SK-N-SH treated with all-trans-retinoic acid at 6 μM for 48 hours (cell line): ENCODE results near the gene AP1B1.

Experiments
- ATAC-seq: fragments of 200-7000 bp; cut with Tn5 transposase; 3 replicates; pipeline ENCODE4 v1.9.1; 2020; ENCODE audit warnings: mild to moderate bottlenecking, moderate library complexity
- ARNTL ChIP-seq: fragments of 450-650 bp; formaldehyde crosslinking; IDR thresholded peaks from 2 replicates; pipeline ENCODE4 v1.5.0; 2020; ENCODE audit warnings: low read depth, mild to moderate bottlenecking, moderate library complexity, borderline replicate concordance
- BACH2 ChIP-seq: fragments of 250-450 bp; sonication (Bioruptor Pico); IDR thresholded peaks from 2 replicates; pipeline ENCODE4 v1.9.0; 2021; ENCODE audit warnings: mild to moderate bottlenecking, borderline replicate concordance
- ESRRG ChIP-seq: fragments of 250-450 bp; sonication (Bioruptor Pico); IDR thresholded peaks from 2 replicates; pipeline ENCODE4 v1.6.1; 2021; ENCODE audit warnings: mild to moderate bottlenecking
- GLIS3 ChIP-seq: fragments of 250-450 bp; sonication (Bioruptor Pico); IDR thresholded peaks from 2 replicates; pipeline ENCODE4 v1.5.0; 2020; ENCODE audit warnings: mild to moderate bottlenecking, moderate library complexity
- ISL1 ChIP-seq: fragments of 250-450 bp; sonication (Bioruptor Pico); IDR thresholded peaks from 2 replicates; pipeline ENCODE4 v2.1.2; 2022; ENCODE audit warnings: mild to moderate bottlenecking, moderate library complexity
- OSR1 ChIP-seq: fragments of 250-450 bp; sonication (Bioruptor Pico); IDR thresholded peaks from 2 replicates; pipeline ENCODE4 v1.8.0; 2022; ENCODE audit warnings: moderate library complexity, mild to moderate bottlenecking, inconsistent platforms
- POU6F1 ChIP-seq: fragments of 250-450 bp; sonication (Bioruptor Pico); IDR thresholded peaks from 2 replicates; pipeline ENCODE4 v1.8.0; 2021; ENCODE audit warnings: low read depth, mild to moderate bottlenecking, moderate library complexity, borderline replicate concordance
- PPARA ChIP-seq: fragments of 250-450 bp; sonication (Bioruptor Pico); IDR thresholded peaks from 2 replicates; pipeline ENCODE4 v1.5.0; 2020; ENCODE audit warnings: mild to moderate bottlenecking, borderline replicate concordance
- RARB ChIP-seq: fragments of 250-450 bp; sonication (Bioruptor Pico); IDR thresholded peaks from 2 replicates; pipeline ENCODE4 v1.8.0; 2021; ENCODE audit warnings: mild to moderate bottlenecking, moderate library complexity
- TCF4 ChIP-seq: fragments of 250-450 bp; sonication (Bioruptor Pico); IDR thresholded peaks from 2 replicates; pipeline ENCODE4 v1.8.0; 2021; ENCODE audit warnings: mild to moderate bottlenecking, moderate library complexity, borderline replicate concordance
- TOX ChIP-seq: fragments of 250-450 bp; sonication (Bioruptor Pico); IDR thresholded peaks from 2 replicates; pipeline ENCODE4 v1.8.0; 2021; ENCODE audit warnings: mild to moderate bottlenecking, moderate library complexity, borderline replicate concordance
- TSHZ2 ChIP-seq: fragments of 250-450 bp; sonication (Bioruptor Pico); IDR thresholded peaks from 2 replicates; pipeline ENCODE4 v1.5.0; 2020; ENCODE audit warnings: mild to moderate bottlenecking, moderate library complexity
- ZC3H10 ChIP-seq: fragments of 250-450 bp; sonication (Bioruptor Pico); IDR thresholded peaks from 2 replicates; pipeline ENCODE4 v1.5.1; 2021; ENCODE audit warnings: mild to moderate bottlenecking, moderate library complexity
- ZFP3 ChIP-seq: fragments of 250-450 bp; sonication (Bioruptor Pico); IDR thresholded peaks from 2 replicates; pipeline ENCODE4 v1.5.0; 2020; ENCODE audit warnings: mild to moderate bottlenecking, moderate library complexity
- ZFP30 ChIP-seq: fragments of 450-650 bp; formaldehyde crosslinking; IDR thresholded peaks from 2 replicates; pipeline ENCODE4 v1.5.0; 2022; ENCODE audit warnings: mild to moderate bottlenecking, moderate library complexity
- ZNF565 ChIP-seq: fragments of 450-650 bp; formaldehyde crosslinking; conservative IDR thresholded peaks from 2 replicates; pipeline ENCODE4 v1.5.0; 2020; ENCODE audit warnings: low read depth, mild to moderate bottlenecking, moderate library complexity
- ZNF8 ChIP-seq: fragments of 450-650 bp; formaldehyde crosslinking; IDR thresholded peaks from 2 replicates; pipeline ENCODE4 v1.5.0; 2020; ENCODE audit warnings: mild to moderate bottlenecking, moderate library complexity
- TF ChIP-seq, protein P1 (sequence below): fragments of 250-450 bp; sonication (Bioruptor Pico); IDR thresholded peaks from 2 replicates; pipeline ENCODE4 v1.5.1; 2020; ENCODE audit warnings: low read depth, mild to moderate bottlenecking, moderate library complexity
- TF ChIP-seq, protein P2 (sequence below): fragments of 250-450 bp; sonication (Bioruptor Pico); IDR thresholded peaks from 2 replicates; pipeline ENCODE4 v1.8.0; 2020; ENCODE audit warnings: mild to moderate bottlenecking, moderate library complexity, borderline replicate concordance
- TF ChIP-seq, protein P3 (sequence below): fragments of 250-450 bp; sonication (Bioruptor Pico); IDR thresholded peaks from 2 replicates; pipeline ENCODE4 v1.5.1; 2021; ENCODE audit warnings: mild to moderate bottlenecking, moderate library complexity

AP1B1 gene

DNA sequence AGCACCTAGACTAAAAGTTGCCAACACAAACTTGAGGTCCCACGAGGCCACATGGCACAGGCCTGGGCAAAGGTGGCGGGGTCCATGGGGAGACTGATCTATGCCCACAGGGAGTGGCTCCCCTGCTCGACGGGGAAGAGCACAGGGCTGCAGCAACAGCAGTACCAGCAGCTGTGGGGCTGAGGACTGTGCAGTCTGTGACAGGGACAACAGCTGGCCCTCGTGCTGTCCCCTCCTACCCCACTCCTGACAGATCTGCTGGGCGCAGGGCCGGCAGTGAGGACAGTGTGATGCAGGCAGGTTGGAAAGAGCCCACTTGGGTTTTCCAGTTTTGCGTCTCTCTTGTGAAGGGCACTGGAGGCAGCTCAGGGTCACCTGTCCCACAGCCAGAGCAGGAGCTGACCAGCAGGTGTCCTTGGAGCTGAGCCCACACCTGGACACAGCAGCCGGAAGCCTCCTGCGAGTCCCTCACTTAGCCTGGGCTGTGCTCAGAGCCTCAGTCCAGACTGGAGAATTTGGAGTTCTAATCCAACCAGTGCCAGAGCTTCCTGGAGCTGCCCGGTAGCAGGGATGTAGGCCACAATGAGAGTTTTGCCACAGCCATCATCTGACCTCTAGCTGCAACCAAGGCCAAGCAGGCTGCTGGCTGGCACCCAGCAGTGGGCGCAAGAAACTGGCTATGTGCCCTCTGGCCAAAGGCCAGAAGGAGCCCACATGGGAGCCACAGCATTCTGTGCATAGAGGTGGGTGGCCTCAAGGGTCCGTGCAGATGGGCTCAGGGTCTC lies 85.5 kb downstream of the AP1B1 start:
- no peak for TF ChIP-seq PPARA (CRISPR knock-in tag)
- TF ChIP-seq TOX = no peak
- TF ChIP-seq TSHZ2 = no peak
- TF ChIP-seq ZFP30 = no peak
- TF ChIP-seq, protein P1, sequence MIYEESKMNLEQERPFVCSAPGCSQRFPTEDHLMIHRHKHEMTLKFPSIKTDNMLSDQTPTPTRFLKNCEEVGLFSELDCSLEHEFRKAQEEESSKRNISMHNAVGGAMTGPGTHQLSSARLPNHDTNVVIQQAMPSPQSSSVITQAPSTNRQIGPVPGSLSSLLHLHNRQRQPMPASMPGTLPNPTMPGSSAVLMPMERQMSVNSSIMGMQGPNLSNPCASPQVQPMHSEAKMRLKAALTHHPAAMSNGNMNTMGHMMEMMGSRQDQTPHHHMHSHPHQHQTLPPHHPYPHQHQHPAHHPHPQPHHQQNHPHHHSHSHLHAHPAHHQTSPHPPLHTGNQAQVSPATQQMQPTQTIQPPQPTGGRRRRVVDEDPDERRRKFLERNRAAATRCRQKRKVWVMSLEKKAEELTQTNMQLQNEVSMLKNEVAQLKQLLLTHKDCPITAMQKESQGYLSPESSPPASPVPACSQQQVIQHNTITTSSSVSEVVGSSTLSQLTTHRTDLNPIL = no peak
- TF ChIP-seq OSR1 (CRISPR knock-in tag) = no peak
- TF ChIP-seq ZNF565 (CRISPR knock-in tag) = no peak
- TF ChIP-seq TCF4 (CRISPR knock-in tag) = no peak
- TF ChIP-seq RARB (CRISPR knock-in tag) = no peak
- TF ChIP-seq ESRRG (CRISPR knock-in tag) = no peak
- TF ChIP-seq ZC3H10 (CRISPR knock-in tag) = no peak
- no peak for TF ChIP-seq ZFP3 (CRISPR knock-in tag)
- TF ChIP-seq, protein P2, sequence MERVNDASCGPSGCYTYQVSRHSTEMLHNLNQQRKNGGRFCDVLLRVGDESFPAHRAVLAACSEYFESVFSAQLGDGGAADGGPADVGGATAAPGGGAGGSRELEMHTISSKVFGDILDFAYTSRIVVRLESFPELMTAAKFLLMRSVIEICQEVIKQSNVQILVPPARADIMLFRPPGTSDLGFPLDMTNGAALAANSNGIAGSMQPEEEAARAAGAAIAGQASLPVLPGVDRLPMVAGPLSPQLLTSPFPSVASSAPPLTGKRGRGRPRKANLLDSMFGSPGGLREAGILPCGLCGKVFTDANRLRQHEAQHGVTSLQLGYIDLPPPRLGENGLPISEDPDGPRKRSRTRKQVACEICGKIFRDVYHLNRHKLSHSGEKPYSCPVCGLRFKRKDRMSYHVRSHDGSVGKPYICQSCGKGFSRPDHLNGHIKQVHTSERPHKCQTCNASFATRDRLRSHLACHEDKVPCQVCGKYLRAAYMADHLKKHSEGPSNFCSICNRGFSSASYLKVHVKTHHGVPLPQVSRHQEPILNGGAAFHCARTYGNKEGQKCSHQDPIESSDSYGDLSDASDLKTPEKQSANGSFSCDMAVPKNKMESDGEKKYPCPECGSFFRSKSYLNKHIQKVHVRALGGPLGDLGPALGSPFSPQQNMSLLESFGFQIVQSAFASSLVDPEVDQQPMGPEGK (CRISPR knock-in tag) = no peak
- TF ChIP-seq ARNTL (CRISPR knock-in tag) = no peak
- no peak for ATAC-seq

GRCh38 chr22:29302402-29302680 lies 86.0 kb downstream of the AP1B1 start:
- ATAC-seq = no peak; the same call in 2 of the 3 replicates
- TF ChIP-seq, protein P1 = no peak
- TF ChIP-seq ESRRG (CRISPR knock-in tag) (no peak), ZNF8 (CRISPR knock-in tag) (no peak)

DNA sequence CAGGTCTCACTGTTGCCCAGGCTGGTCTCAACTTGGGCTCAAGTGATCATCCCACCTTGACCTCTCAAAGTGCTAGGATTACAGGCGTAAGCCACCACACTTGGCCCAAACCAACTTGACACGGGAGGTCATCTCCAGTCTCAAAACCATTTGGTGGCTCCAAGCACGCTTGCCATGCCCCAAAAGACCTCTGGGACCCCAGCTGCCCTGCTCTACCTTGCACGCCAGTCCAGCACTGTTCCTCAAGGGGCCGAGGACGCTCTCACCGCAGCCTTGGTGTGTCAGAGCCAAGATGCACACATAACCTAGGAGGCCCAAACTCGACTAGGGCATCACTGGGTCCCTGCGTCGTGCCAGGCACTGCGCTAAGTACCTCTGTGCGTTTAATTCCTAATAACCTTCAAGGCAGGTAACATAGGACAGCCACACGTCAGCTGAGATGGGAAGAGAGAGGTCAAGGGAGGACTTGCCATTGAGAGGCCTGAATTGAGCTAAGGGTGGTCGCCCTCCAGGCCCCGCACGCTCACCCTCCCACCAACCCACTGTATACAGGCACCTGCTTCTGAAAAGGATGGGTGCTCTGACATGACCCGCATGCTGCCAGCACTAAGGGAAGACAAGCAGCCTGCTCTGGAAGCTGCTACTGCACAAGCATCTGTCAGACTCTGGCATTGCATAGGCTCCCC lies 86.5 kb downstream of the AP1B1 start:
- TF ChIP-seq POU6F1 (no peak), PPARA (CRISPR knock-in tag) (no peak), RARB (CRISPR knock-in tag) (no peak), ZC3H10 (CRISPR knock-in tag) (no peak), BACH2 (no peak), ZFP3 (CRISPR knock-in tag) (no peak), ISL1 (CRISPR knock-in tag) (no peak), GLIS3 (CRISPR knock-in tag) (no peak), ARNTL (CRISPR knock-in tag) (no peak), TCF4 (CRISPR knock-in tag) (no peak)
- TF ChIP-seq, protein P3, sequence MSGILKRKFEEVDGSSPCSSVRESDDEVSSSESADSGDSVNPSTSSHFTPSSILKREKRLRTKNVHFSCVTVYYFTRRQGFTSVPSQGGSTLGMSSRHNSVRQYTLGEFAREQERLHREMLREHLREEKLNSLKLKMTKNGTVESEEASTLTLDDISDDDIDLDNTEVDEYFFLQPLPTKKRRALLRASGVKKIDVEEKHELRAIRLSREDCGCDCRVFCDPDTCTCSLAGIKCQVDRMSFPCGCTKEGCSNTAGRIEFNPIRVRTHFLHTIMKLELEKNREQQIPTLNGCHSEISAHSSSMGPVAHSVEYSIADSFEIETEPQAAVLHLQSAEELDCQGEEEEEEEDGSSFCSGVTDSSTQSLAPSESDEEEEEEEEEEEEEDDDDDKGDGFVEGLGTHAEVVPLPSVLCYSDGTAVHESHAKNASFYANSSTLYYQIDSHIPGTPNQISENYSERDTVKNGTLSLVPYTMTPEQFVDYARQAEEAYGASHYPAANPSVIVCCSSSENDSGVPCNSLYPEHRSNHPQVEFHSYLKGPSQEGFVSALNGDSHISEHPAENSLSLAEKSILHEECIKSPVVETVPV (CRISPR knock-in tag) = no peak
- ATAC-seq = peak; percentile 1
